Urinary bladder (tissue), 4 donors: ENCODE results near the gene TAB2. TPM values are rescaled to one million over a fixed set of nuclear protein-coding genes. Genes with fewer than 3 reads are reported as not detected.

Experiments used
- DNase-seq: peaks from one replicate; pipeline ENCODE4 v3.0.0-alpha.2; 2015; ENCODE audit errors: extremely low spot score
- H3K27ac ChIP-seq: one replicate; pipeline ENCODE4 v1.5.1; 2013; ENCODE audit warnings: low read depth, mild to moderate bottlenecking, moderate library complexity
- H3K36me3 ChIP-seq: one replicate; pipeline ENCODE4 v1.6.1; 2013; ENCODE audit warnings: mild to moderate bottlenecking, moderate library complexity; ENCODE audit not compliant: insufficient read depth
- H3K4me1 ChIP-seq: one replicate; pipeline ENCODE4 v1.6.1; 2013; ENCODE audit warnings: mild to moderate bottlenecking, moderate library complexity; ENCODE audit not compliant: insufficient read depth
- H3K4me3 ChIP-seq: one replicate; pipeline ENCODE4 v1.5.1; 2013; ENCODE audit warnings: low read depth, low read length
- WGBS: extraction: QIAGEN DNeasy Blood & Tissue Kit; methylation state at CpG from one replicate; pipeline ENCODE4 v1.1.7; 2013; 5-methylcytosine and 5-hydroxymethylcytosine counted together
- polyA plus RNA-seq: library from polyadenylated mRNA; stranded (reverse); fragments of 200-250 nt; gene quantifications from one replicate; pipeline ENCODE4 v1.2.3, GENCODE V29; 2013
- total RNA-seq: library from RNA; depleted of rRNA; stranded (reverse); fragments of >200 nt; gene quantifications from one replicate; pipeline ENCODE4 v1.2.3, GENCODE V29; 2014
- donor health status: healthy with polysubstance abuse.
- donor health status: healthy.

Gene TAB2
- total and polyA plus RNA-seq, 2 donors: 42.2 to 78.3 TPM

- Histone ChIP-seq H3K36me3 (peaks cover 3% of the 10 kb centered on the region), H3K27ac (no peak overlapping the region), H3K4me1 (no peaks in the 10 kb centered on the region), H3K4me3 (no peak overlapping the region)
- 81% methylated on average over 5 of the region's 5 CpGs for WGBS
- DNase-seq: no peak
Measured at GRCh38 chr6:149405823-149406765, 88.6 kb downstream of the TAB2 start.

- Histone ChIP-seq H3K36me3 (peaks cover 3% of the 10 kb centered on the region), H3K27ac (no peak overlapping the region), H3K4me1 (no peaks in the 10 kb centered on the region), H3K4me3 (no peak overlapping the region)
- no peak for DNase-seq
- WGBS: 95% methylated on average over 3 of the region's 3 CpGs
Measured at GRCh38 chr6:149409617-149410016, 92.1 kb downstream of the TAB2 start.

DNA sequence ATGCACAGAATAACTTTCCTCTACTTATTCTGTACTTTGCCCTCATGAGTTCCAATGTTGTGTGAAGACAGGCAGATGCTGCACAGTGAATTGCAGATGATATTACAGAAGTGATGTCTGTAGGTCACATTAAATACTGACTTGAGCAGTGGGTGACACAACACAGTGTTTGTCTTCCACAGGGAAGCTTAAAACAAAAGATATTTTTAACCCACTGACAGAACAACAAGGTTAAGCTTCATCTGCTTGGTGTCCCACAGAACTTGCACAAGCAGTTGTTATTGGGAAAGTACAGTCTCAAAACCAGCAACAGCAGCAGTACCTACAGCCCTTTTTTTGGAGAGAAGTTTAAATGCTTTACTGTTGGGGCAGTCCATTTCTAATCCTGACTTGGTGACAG, 93.0 kb downstream of the TAB2 start:
- Histone ChIP-seq H3K4me3 (no peak overlapping the region), H3K4me1 (no peaks in the 10 kb centered on the region), H3K27ac (no peak overlapping the region), H3K36me3 (peaks cover 3% of the 10 kb centered on the region)
- DNase-seq: no peak

DNA sequence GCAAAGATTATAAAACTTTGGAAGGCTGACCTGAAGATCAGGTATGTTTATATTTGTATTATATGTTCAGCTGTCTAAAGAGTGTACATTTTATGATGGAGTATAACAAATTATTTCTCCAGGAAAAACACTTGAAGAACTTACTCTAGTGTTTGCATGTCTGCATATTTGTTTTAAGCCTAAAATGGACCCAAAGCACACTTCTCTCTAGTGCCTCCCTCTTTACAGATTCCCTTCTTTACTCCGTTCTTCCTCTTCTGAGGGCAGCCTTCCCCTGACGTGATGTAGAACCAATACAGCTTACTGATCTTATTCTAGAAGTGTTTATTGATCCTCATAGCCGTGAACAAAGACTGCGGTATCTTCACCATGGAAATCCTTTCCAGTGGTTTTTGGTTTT, 96.5 kb downstream of the TAB2 start:
- peaks cover 3% of the 10 kb centered on the region for H3K36me3 ChIP-seq
- 91% methylated on average over 4 of the region's 4 CpGs for WGBS
- DNase-seq: no peak
- H3K4me3 ChIP-seq: no peak overlapping the region
- H3K27ac ChIP-seq: no peak overlapping the region
- H3K4me1 ChIP-seq: no peaks in the 10 kb centered on the region

GRCh38 chr6:149414821-149415220, 97.3 kb downstream of the TAB2 start:
- WGBS: 94% methylated on average over 4 of the region's 4 CpGs
- Histone ChIP-seq H3K36me3 (no peaks in the 10 kb centered on the region), H3K4me1 (no peaks in the 10 kb centered on the region), H3K4me3 (no peak overlapping the region), H3K27ac (no peak overlapping the region)
- DNase-seq: no peak

GRCh38 chr6:149419696-149420404, 102.3 kb downstream of the TAB2 start:
- Histone ChIP-seq H3K4me3 (no peak overlapping the region), H3K4me1 (no peaks in the 10 kb centered on the region), H3K27ac (no peak overlapping the region), H3K36me3 (no peaks in the 10 kb centered on the region)
- 89% methylated on average over 13 of the region's 13 CpGs for WGBS
- no peak for DNase-seq

DNA sequence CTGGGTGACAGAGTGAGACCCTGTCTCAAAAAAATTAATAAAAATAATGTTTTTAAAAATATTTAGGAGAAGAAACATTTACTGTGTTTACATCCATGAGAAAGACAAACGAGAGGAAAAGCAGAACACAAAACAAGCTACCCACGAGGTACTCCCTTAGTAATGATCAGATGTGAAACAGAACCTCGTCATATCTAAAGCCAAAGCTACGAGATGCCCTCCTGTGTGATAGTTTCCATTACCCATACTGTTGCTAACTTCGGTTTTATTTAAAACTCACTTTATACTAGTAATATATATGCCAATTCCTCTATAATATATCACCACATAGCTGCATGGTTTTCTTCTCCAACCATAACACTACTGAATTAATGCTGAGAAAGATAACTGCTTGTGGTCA, 103.6 kb downstream of the TAB2 start:
- Histone ChIP-seq H3K36me3 (no peaks in the 10 kb centered on the region), H3K4me3 (no peak overlapping the region), H3K27ac (no peak overlapping the region), H3K4me1 (no peaks in the 10 kb centered on the region)
- DNase-seq: no peak
- WGBS: 73% methylated on average over 5 of the region's 5 CpGs

GRCh38 chr6:149422581-149422980, 105.1 kb downstream of the TAB2 start:
- Histone ChIP-seq H3K27ac (no peak overlapping the region), H3K36me3 (no peaks in the 10 kb centered on the region), H3K4me1 (no peaks in the 10 kb centered on the region), H3K4me3 (no peak overlapping the region)
- no peak for DNase-seq
- 93% methylated on average over 4 of the region's 4 CpGs for WGBS

DNA sequence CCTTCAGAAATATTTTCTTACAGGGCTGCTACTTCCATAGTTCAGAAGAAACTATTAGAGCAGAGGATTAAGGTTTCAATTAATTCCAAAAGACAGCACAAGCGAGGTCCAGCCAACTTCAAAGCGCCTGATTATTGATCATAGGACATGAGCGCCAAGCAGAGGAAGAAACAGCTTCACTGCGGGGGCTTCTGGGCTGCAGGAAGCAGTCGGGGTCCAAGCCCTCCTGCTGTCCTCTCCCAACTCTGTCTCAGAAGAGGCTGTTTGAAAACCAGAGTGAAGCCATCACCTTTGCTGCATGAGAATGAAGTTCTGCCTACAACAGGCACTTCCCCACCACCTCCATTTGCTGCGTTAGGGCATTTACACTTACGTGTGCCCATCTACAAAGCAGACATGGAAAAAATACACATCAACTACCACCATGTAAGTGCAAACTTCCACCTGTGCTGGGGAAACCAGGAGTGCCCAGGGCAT, 106.5 kb downstream of the TAB2 start:
- no peak for DNase-seq
- Histone ChIP-seq H3K4me3 (no peak overlapping the region), H3K27ac (no peak overlapping the region), H3K36me3 (no peaks in the 10 kb centered on the region), H3K4me1 (no peaks in the 10 kb centered on the region)
- WGBS: 63% methylated on average over 7 of the region's 7 CpGs

- no peak for DNase-seq
- WGBS: 95% methylated on average over 8 of the region's 8 CpGs
- Histone ChIP-seq H3K27ac (no peak overlapping the region), H3K36me3 (no peaks in the 10 kb centered on the region), H3K4me1 (no peaks in the 10 kb centered on the region), H3K4me3 (no peak overlapping the region)
Measured at GRCh38 chr6:149425224-149425623, 107.7 kb downstream of the TAB2 start.

DNA sequence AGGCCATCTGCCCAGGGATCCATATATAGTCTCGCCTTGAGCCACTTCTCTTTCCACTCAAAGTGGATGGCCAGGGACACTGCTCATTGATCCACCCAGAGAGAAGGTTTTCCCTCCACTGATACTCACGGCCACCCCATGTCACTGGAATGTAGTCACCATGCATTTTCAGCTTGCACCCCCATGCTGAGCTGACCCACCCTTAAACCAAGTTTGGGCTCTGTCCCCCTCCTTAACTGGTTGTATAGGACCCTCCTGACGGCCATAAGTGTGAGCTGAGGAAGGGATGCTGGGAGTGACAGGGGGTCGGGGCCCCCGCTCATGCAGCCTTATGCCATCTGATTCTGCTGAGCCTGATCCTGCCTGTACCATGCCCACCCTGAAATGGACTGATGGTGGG, 108.2 kb downstream of the TAB2 start:
- H3K4me1 ChIP-seq: no peaks in the 10 kb centered on the region
- H3K27ac ChIP-seq: no peak overlapping the region
- 97% methylated on average over 5 of the region's 5 CpGs for WGBS
- no peaks in the 10 kb centered on the region for H3K36me3 ChIP-seq
- H3K4me3 ChIP-seq: no peak overlapping the region
- no peak for DNase-seq

- Histone ChIP-seq H3K4me1 (no peaks in the 10 kb centered on the region), H3K4me3 (no peak overlapping the region), H3K36me3 (no peaks in the 10 kb centered on the region), H3K27ac (no peak overlapping the region)
- DNase-seq: no peak
- WGBS: 94% methylated on average over 4 of the region's 4 CpGs
Measured at GRCh38 chr6:149428606-149429005, 111.1 kb downstream of the TAB2 start.

DNA sequence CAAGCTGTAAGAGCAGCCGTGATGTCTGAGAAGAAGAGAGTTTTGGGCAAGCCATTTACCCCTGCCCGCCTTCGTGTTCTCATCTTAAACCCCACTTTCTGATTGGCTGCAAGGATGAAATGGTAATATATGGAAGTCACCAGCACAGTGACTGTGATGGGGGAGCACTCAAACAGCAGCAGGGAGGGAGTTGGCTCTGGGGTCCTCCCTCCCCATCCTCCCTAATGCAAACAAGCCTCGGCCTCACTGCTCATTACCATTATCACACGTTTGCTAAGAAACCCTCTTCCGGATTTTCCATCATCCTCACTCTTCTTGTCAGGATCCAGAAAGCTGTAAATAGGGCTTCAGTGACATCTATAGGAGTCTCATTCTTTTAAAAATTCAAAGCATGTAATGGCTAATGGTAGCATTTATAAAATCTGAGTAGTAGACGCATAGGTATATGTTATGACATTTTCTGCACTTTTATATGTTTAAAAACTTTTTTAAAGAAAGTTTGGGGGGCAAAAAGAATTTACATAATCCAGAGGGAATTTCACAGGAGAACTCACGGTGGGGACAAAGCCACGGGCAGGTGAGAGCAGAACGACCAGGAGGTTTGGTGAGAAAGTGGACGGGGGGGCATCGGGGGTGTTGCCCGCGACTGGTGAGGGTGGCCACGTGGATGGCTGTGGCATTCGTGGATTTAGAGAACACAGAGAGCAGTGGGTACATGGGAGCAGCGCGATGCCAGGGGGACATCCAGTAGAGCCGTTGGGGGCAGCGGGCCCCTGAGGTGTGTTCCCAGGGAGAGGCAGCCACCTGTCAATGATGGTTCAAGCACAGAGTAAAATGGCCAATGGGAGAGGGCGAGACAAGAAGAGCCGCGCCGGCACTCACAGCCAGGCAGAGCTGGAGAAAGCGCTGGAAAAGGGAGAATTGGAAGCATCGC, 112.2 kb downstream of the TAB2 start:
- DNase-seq: no peak
- 87% methylated on average over 26 of the region's 26 CpGs for WGBS
- H3K36me3 ChIP-seq: no peaks in the 10 kb centered on the region

More for the DNA sequence above, 112.2 kb downstream of the TAB2 start:
- no peaks in the 10 kb centered on the region for H3K4me1 ChIP-seq
- no peak overlapping the region for H3K4me3 ChIP-seq
- H3K27ac ChIP-seq: no peak overlapping the region
